Nephron (organoid): ENCODE results near the gene TM4SF1.

ENCODE experiments used
- H3K27ac Mint-ChIP-seq, 3 experiments: 2 replicates each; pipeline ENCODE4 v1.8.0; 2020; ENCODE audit warnings: mixed read lengths in 3 of 3, mild to moderate bottlenecking in 2 of 3, moderate library complexity in 1 of 3
- H3K27me3 Mint-ChIP-seq: 2 replicates; pipeline ENCODE4 v1.8.0; 2021; ENCODE audit warnings: low read depth, mild to moderate bottlenecking, moderate library complexity, mixed read lengths
- H3K36me3 Mint-ChIP-seq: 2 replicates; pipeline ENCODE4 v1.8.0; 2020; ENCODE audit warnings: low read depth, mixed read lengths
- H3K4me1 Mint-ChIP-seq: 2 replicates; pipeline ENCODE4 v1.8.0; 2020; ENCODE audit warnings: mixed read lengths
- H3K4me3 Mint-ChIP-seq, 3 experiments: 2 replicates each; pipeline ENCODE4 v1.8.0; 2020; ENCODE audit warnings: mild to moderate bottlenecking in 3 of 3, mixed read lengths in 3 of 3, moderate library complexity in 2 of 3
- H3K9me3 Mint-ChIP-seq: 2 replicates; pipeline ENCODE4 v1.8.0; 2020; ENCODE audit warnings: mixed read lengths
- TF ChIP-seq, protein P1 (sequence below), 3 experiments: fragments of 200-600 bp; sonication (generic); IDR thresholded peaks; one replicate each; pipeline ENCODE4 v1.5.0; 2021; ENCODE audit warnings: antibody characterized with exemption in 3 of 3; ENCODE audit not compliant: unreplicated experiment in 3 of 3

TM4SF1 gene, protein sequence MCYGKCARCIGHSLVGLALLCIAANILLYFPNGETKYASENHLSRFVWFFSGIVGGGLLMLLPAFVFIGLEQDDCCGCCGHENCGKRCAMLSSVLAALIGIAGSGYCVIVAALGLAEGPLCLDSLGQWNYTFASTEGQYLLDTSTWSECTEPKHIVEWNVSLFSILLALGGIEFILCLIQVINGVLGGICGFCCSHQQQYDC

DNA sequence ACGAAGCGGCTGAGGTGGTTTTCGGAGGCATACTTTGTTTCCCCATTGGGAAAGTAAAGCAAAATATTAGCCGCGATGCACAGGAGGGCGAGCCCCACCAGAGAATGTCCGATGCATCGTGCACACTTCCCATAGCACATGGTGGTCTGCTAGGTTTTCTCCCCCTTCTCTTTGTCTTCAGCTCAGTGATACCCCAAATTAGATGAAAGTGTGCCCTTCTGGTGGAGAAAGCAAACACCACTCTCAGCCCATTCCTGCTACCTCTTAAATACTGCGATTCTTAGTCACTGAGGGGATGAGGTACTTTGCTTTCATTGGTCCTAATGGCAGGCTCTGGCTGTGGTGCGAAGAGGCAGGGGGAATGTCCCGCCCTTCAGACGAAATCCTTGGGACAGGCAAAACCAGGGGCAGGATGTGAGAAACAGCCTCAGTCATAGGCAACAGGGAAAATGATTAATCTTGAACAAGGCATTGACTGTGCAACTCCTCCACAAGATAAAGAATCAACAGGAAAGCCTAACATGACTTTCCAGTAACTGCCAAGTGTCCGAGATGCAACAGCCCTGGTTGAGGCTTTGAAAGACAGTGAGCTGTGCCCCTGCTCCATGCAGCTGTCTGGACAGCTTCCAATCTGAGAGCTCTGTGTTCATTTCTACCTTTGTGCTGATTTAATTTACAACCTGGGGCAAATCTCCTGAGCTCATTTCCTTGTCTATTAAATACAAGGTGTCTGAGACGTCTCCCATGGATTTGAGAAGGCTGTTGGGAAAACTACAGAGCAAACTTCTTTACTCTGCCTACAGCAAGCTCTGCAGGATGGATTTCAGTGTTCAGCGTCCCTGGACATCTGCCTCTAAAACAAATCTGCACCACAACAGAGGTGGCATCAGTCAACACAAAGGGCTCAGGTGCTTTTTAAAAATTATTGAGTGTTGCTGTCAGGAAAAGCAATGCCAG, at the start of gene TM4SF1:
TM4SF1 (minus strand) TSS at position 242 of the 957 bp plus-strand sequence; CDS start at position 140, 102 bp downstream.
- H3K9me3 Mint-ChIP-seq = peaks cover 13% of the 10 kb centered on the region
- H3K4me1 Mint-ChIP-seq = peaks cover 38% of the 10 kb centered on the region
- H3K4me3 Mint-ChIP-seq = peak within 1 kb of the TSS; percentile 67 to 86 (median 86)
- peaks cover 15% of the 10 kb centered on the region for H3K36me3 Mint-ChIP-seq
- no peaks in the 10 kb centered on the region for H3K27me3 Mint-ChIP-seq
- TF ChIP-seq, protein P1, sequence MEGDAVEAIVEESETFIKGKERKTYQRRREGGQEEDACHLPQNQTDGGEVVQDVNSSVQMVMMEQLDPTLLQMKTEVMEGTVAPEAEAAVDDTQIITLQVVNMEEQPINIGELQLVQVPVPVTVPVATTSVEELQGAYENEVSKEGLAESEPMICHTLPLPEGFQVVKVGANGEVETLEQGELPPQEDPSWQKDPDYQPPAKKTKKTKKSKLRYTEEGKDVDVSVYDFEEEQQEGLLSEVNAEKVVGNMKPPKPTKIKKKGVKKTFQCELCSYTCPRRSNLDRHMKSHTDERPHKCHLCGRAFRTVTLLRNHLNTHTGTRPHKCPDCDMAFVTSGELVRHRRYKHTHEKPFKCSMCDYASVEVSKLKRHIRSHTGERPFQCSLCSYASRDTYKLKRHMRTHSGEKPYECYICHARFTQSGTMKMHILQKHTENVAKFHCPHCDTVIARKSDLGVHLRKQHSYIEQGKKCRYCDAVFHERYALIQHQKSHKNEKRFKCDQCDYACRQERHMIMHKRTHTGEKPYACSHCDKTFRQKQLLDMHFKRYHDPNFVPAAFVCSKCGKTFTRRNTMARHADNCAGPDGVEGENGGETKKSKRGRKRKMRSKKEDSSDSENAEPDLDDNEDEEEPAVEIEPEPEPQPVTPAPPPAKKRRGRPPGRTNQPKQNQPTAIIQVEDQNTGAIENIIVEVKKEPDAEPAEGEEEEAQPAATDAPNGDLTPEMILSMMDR (IDR thresholded peaks at IDR 0.05; ENCODE audit: unreplicated experiment in 3 of 3) = no peak
- H3K27ac Mint-ChIP-seq = peak within 1 kb of the TSS; percentile 92 to 95 (median 95)

DNA sequence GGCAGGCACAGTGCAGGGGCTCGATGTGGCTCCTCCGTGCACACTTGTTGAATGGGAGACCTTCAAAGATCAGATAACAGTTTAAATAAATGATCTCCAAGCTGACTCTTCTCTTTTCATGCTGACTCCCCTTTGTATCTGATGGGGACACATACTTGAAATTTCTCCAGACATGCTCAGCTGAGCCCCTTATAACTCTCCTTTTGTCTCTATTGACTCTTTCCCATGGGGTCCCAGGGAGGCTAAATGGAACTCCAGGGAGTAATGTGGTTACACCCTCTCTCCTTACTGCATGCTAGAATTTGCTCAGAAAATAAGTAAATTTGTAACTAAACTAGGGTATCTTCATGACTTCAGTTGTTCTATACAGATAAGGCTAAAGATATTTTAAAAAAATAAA, 48.9 kb upstream of the TM4SF1 start:
- TF ChIP-seq, protein P1 (IDR thresholded peaks at IDR 0.05; ENCODE audit: unreplicated experiment in 3 of 3) = no peak
- Mint-ChIP-seq H3K27ac (peak overlapping the region; percentile 43 to 88 (median 68)), H3K4me3 (no peak overlapping the region), H3K4me1 (peaks cover 24% of the 10 kb centered on the region), H3K36me3 (no peaks in the 10 kb centered on the region), H3K27me3 (no peaks in the 10 kb centered on the region), H3K9me3 (no peaks in the 10 kb centered on the region)

DNA sequence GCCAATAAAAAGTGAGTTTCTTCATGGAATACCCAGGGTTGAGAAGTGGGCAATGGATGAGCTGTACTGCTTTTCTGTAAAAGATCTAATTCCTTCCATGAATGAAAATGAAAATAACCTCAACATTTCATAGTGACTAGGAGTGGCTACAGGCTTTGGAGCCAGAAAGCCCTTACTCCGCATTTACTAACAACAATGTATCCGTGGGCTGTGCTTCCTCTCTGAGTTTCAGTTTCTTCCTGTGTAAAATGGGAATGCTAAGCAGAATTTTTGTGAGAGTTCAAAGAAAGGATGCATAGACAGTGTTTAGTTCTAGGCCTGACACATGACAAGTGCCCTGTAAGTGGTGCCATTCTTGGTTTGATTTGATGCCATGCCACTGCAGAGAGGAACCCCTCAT, 47.5 kb upstream of the TM4SF1 start:
- Mint-ChIP-seq H3K27me3 (no peaks in the 10 kb centered on the region), H3K9me3 (no peaks in the 10 kb centered on the region), H3K36me3 (no peaks in the 10 kb centered on the region), H3K27ac (peak overlapping the region; percentile 21 to 40 (median 33)), H3K4me3 (no peak overlapping the region), H3K4me1 (peaks cover 24% of the 10 kb centered on the region)
- TF ChIP-seq, protein P1 (IDR thresholded peaks at IDR 0.05; ENCODE audit: unreplicated experiment in 3 of 3) = no peak

DNA sequence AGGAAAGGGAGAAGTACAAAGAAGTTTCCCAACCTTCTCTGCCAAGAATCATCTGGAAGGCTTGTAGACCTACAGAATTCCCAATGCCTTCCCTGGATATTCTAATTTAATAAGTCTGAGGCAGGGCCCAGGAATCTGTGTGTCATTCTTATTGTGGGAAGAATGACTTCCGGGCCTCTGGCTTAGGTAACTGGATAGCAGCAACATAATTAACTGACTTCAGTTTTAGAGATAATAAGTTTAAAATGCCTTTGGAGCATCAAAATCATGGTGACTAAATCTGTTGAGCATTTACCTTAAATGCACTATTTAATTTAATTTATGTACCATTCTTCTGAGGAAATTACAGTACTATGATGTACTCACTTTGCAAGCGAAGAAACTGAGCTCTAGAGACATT, 44.3 kb upstream of the TM4SF1 start:
- H3K9me3 Mint-ChIP-seq = no peaks in the 10 kb centered on the region
- no peak overlapping the region for H3K4me3 Mint-ChIP-seq
- H3K4me1 Mint-ChIP-seq = peaks cover 16% of the 10 kb centered on the region
- H3K27me3 Mint-ChIP-seq = no peaks in the 10 kb centered on the region
- no peak overlapping the region for H3K27ac Mint-ChIP-seq
- no peaks in the 10 kb centered on the region for H3K36me3 Mint-ChIP-seq
- TF ChIP-seq, protein P1 (IDR thresholded peaks at IDR 0.05; ENCODE audit: unreplicated experiment in 3 of 3) = no peak

DNA sequence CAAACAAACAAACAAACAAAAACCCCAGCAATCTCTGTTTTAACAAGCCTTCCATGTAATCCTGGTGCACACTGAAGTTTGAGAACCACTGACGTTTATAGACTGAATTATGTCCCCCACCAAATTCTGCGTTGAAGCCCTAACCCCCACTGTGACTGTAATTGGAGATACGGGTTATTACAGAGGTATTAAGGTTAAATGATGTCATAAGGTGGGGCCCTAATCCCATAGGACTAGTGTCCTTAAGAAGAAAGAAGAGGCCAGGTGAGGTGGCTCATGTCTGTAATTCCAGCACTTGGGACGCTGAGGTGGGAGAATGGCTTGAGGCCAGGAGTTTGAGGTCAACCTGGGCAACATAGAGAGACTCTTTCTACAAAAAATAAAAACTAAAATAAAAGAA, 42.4 kb upstream of the TM4SF1 start:
- H3K4me1 Mint-ChIP-seq = peaks cover 10% of the 10 kb centered on the region
- H3K36me3 Mint-ChIP-seq = no peaks in the 10 kb centered on the region
- no peaks in the 10 kb centered on the region for H3K9me3 Mint-ChIP-seq
- no peaks in the 10 kb centered on the region for H3K27me3 Mint-ChIP-seq
- TF ChIP-seq, protein P1 (IDR thresholded peaks at IDR 0.05; ENCODE audit: unreplicated experiment in 3 of 3) = no peak
- peak overlapping the region in 1 of 3 experiments; percentile 87 for H3K27ac Mint-ChIP-seq
- no peak overlapping the region for H3K4me3 Mint-ChIP-seq
